Forelimb muscle (tissue), 1 donor: ENCODE results near the gene TP63. TPM values are rescaled to one million over a fixed set of nuclear protein-coding genes. Genes with fewer than 3 reads are reported as not detected.

ENCODE experiments used
- DNase-seq: peaks from one replicate; pipeline ENCODE4 v3.0.0-alpha.2; 2013; ENCODE audit warnings: low read depth
- polyA plus RNA-seq: library from polyadenylated mRNA; unstranded; fragments of 120-200 nt; gene quantifications from one replicate; pipeline ENCODE4 v1.2.1, GENCODE V29; 2013; ENCODE audit not compliant: insufficient read length

TP63 gene
- polyA plus RNA-seq, 1 donor, result 11.6 TPM

- no peak for DNase-seq
Measured at GRCh38 chr3:189851682-189852081, 220.5 kb downstream of the TP63 start.

GRCh38 chr3:189853906-189854305 is 222.7 kb downstream of the TP63 start:
- no peak for DNase-seq

GRCh38 chr3:189860296-189860695 is 229.1 kb downstream of the TP63 start:
- no peak for DNase-seq

- DNase-seq, result no peak
Measured at GRCh38 chr3:189862385-189862998, 231.3 kb downstream of the TP63 start.

DNA sequence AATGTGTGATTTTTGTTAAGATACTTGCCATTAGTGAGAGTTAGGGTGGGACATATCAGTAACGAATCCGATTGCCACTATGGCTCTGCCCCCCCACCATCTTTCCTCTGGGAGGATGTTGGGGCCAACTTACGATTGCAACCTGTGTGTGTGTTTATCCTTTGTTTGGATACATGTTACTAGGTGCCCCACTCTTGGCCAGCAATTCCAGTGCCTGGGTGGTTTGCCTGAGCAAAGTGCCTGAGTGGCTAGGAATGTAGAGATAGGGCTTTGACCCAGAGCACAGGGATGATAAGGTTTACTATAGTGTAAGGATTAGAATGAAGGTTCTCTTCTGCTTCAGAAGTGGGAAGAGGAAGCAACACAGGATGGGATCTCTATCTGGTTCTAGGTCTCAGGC is 231.8 kb downstream of the TP63 start:
- DNase-seq, result no peak

GRCh38 chr3:189868061-189868460 is 236.9 kb downstream of the TP63 start:
- DNase-seq, result no peak

GRCh38 chr3:189869165-189869564 is 238.0 kb downstream of the TP63 start:
- no peak for DNase-seq

- no peak for DNase-seq
Measured at GRCh38 chr3:189871418-189871817, 240.2 kb downstream of the TP63 start.

DNA sequence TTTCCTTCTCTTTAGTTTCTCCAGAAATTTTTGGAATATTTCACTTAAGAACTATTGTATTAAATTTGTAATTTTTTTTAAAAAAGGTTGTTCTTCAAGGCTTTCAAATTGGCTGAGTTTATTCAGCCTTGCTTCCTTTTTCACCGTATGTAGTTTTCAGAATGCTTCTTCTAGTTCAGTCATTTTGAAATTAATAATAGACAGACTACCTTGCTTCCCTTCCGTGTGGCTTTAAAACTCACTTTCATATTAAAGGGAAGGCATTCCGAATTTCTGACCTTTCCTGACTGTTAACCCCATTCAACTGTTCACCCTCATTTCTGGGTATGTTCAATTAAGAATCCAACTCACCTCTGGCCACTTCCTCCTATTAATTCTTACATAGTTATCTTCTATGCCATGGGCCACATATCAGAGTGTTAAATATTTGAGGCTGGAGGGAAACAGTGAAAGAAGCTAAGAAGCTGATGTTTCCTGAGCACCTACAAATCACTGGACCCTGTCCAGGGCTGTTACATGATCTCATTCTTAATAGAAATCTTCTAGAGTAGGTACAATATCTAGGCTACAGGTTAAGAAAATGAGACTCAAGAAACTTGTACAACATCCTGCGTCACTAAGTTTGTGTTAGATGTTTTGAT is 252.0 kb downstream of the TP63 start:
- DNase-seq, result no peak

DNA sequence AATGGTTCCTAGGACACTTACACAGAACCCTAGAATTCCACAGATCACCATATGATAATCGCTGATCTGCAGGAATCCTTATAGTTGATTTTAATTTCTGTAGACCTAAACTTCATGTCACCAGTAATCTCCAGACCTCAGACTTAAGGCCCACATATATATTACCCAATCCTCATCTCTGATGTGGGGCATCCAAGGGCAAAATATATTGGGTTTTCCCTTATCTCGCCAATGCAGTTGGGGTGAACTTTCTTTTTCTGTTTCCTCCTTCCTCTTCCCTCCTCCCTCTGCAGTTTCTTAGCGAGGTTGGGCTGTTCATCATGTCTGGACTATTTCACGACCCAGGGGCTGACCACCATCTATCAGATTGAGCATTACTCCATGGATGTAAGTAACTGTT is 259.3 kb downstream of the TP63 start:
- DNase-seq, result no peak

- no peak for DNase-seq
Measured at GRCh38 chr3:189896533-189896932, 265.3 kb downstream of the TP63 start.

- DNase-seq, result no peak
Measured at GRCh38 chr3:189897406-189897805, 266.2 kb downstream of the TP63 start.

- no peak for DNase-seq
Measured at GRCh38 chr3:189898559-189899153, 267.5 kb downstream of the TP63 start.

DNA sequence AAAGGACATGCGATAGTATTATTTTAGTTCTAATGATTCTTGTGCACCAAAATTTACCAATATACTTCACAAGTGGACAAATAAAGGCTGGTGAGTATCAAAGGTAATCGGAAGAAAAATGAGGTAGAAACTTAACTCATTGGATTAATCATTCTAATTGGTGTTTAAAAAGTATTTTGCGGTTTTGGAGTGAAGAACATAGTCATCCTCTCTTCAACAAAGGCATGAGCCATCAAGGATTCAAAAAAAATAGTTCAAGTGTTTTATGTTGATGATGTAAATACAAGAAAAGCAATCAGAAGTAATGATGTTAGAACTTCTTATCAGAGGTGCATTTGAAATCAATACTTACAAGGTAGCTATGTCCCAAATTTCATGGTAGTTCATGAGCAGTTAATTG is 268.0 kb downstream of the TP63 start:
- no peak for DNase-seq

- no peak for DNase-seq
Measured at GRCh38 chr3:189900578-189900977, 269.4 kb downstream of the TP63 start.

GRCh38 chr3:189901481-189901880 is 270.3 kb downstream of the TP63 start:
- DNase-seq, result no peak

DNA sequence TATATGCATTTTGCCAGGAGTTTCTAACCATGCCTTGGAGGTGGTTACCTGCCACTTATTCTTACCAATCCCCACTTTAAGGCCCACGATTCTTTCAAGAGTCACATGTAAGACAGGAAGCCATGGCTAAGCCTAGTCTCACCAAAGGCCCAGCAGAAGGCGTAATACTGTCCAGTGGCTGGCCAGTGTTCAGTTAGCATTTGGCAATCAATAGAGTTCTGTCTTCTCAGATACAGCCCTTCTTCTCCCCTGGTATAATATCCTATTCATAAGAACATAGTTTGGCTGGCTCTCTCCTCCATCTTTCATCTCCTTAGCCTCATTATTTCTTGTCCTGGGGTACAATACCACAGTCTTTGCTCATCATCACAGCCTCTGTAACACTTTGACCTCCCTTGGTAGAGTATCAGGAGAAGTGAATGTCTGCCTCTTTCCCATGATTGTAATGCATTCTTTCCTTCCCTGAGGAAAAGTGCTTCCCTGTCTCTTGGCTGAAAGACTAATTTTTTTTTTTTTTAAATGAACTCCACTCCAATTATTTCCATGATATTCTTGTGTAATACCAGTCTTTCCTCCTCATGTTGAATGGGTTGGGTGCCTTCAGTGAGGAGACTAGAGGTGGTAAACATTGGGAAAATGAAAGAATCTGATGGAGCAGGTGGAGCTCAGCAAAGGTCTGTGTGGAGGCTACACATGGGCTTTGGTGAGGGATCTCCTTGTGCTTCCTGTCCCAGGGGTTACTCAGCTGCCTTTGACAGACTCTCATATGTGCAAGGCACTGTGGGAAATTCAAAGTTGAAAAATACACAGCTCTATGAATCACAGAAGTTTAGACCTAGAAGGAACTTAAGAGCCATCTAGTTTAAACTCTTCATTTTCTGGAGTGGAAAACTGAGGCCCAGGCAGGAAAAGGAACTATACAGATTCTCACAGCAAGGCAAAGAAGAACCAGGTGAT is 271.3 kb downstream of the TP63 start:
- DNase-seq, result no peak

GRCh38 chr3:189903562-189904250 is 272.5 kb downstream of the TP63 start:
- no peak for DNase-seq

DNA sequence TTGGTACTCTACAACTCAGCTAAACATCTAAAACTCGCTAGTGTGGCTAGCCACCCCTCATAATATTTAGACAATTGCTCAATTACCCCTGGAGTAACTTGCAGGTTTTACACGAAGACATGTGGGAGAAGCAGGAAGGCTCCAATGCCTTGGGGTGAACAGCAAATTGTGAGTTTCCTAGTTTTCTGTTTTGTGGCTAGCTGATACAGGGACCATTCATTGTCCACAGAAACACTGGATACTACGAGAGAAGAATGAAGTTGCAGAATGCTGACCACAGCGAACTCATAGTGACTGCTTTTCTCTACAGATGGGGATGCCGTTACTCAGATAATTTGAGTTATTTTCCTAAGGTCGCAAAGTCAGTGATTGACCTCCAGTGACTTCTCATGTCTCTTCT is 276.6 kb downstream of the TP63 start:
- no peak for DNase-seq

DNA sequence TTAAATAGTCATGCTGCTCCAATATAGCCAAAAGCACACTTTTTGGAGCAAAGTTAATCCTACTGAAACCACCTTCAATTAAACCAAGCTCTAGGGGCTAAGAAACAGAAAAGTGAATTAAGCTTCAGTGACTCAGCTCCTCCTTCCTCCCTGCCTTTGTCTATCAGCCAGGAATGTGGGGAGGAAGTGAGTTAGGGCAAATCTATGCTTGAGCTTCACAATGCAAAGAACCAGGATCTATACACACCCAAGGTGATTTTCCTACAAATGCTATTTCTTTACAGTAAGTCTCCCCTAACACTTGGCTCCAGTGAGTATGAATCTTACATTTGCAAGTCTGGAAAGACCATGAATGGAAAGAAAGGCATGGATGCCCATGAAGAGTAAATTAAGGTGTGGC is 277.5 kb downstream of the TP63 start:
- no peak for DNase-seq

DNA sequence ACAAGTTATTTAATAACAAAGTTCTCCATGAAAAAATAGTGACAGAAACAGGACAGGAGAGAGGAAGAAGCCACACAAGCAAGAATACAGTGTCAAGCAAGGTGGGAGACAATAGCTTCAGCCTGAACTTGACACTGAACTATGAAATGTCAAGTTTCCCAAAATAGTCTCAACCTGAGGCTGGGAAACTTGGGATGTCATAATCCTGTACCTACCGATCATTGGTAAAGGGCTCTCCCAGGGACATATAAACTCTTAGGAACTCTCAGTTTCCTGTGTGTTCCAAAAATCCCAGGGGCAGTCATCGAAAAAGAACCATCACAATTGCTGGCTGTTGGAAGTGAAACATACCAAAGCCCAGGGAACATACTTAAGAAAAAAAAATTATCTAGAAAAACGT is 277.9 kb downstream of the TP63 start:
- no peak for DNase-seq

- DNase-seq, result no peak
Measured at GRCh38 chr3:189909573-189909972, 278.4 kb downstream of the TP63 start.
